WI38 (cell line): Measurements from ENCODE around the gene SNX20.
A peak's percentile ranks its signal among the peaks of the same experiment; 100 is the strongest.

Source experiments
- H3K4me3 ChIP-seq: 2 replicates; pipeline ENCODE4 v1.5.1; 2011; ENCODE audit warnings: low read depth, mild to moderate bottlenecking, control low read depth, low read length
- TF ChIP-seq, protein P1 (sequence below): IDR thresholded peaks from 2 replicates; pipeline ENCODE4 v1.5.1; 2012; ENCODE audit warnings: low read depth, mild to moderate bottlenecking, control low read depth, low read length

SNX20 gene

DNA sequence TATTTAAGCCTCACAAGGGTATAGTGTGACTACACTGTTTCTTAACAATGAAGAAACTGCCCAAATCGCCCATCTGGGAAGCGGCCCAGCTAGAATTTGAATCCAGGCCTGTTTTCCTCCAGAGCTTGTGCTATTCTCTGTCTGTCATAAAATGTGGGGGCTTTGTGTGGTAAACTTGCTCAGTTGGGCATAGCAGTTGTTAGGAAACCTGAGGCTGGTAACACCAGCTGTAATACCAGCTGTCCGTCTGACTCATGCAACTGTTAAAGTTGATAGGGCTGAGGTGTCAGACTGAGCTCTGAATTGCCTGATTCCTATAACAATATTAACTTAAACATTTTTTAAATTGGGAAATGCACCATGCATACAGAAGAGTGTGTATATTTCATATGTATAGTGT, 21.6 kb upstream of the SNX20 start:
- H3K4me3 ChIP-seq, result no peak overlapping the region
- TF ChIP-seq, protein P1, sequence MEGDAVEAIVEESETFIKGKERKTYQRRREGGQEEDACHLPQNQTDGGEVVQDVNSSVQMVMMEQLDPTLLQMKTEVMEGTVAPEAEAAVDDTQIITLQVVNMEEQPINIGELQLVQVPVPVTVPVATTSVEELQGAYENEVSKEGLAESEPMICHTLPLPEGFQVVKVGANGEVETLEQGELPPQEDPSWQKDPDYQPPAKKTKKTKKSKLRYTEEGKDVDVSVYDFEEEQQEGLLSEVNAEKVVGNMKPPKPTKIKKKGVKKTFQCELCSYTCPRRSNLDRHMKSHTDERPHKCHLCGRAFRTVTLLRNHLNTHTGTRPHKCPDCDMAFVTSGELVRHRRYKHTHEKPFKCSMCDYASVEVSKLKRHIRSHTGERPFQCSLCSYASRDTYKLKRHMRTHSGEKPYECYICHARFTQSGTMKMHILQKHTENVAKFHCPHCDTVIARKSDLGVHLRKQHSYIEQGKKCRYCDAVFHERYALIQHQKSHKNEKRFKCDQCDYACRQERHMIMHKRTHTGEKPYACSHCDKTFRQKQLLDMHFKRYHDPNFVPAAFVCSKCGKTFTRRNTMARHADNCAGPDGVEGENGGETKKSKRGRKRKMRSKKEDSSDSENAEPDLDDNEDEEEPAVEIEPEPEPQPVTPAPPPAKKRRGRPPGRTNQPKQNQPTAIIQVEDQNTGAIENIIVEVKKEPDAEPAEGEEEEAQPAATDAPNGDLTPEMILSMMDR, result no peak

GRCh38 chr16:50699326-50700159, 18.4 kb upstream of the SNX20 start:
- no peak overlapping the region for H3K4me3 ChIP-seq
- TF ChIP-seq, protein P1, result no peak

DNA sequence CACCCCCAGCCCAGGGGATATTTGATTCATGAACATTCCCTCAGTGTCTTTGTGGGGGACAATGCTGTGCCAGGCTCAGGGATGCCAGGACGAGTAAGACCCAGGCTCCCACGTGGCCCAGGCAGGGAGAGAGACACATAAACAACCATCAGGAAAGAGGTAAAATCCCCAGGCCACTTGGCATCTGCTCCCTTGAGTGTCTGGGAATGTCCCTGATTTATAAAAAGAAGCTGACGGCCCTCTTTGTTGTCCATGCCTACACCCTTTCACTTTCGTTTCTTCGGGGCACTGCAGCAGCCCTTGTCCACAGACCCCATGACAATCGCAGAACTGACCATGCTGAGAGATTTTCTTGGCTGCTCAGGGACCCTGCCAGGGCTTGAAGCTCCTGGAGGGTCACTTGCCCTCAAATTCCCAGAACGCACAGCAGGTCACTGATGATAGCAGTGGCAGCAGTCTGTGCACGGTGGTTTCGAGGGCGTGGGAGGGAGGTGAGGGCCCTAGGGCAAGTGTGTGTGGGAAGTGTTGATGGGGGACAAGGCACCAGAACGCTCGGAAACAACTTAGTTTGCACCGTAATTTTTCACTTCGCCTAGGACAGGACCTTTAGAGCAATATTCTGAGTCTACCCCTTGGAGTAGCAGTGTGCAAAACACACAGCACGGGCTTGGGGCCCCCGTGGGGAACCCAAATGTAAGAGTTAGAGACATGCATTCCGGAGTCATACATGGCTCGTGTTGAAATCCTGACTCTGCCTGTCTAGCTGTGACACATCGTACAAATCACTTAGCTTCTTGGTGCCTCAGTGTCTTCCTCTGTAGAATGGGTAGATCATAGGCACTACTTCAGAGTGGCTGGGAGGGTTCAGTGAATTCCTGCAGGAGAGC, 17.0 kb upstream of the SNX20 start:
- TF ChIP-seq, protein P1, result no peak
- peak overlapping the region; percentile 39 for H3K4me3 ChIP-seq

DNA sequence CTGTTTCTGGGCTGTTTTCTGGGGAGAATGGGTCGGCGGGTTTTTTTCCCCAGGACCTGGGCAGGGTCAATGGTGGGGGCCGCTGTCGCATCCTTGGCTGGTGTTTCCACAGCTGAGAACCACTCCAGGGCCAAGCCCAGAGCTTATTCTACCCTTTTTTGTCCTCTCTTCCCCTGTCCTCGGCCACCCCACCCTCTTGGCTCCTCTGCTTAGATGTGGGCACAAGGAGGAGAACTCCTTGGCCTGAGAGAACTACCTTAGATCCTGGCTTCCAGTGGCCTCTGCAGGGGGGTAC, 16.3 kb upstream of the SNX20 start:
- TF ChIP-seq, protein P1, result no peak
- H3K4me3 ChIP-seq, result no peak overlapping the region

GRCh38 chr16:50696575-50697420, 15.7 kb upstream of the SNX20 start:
- no peak overlapping the region for H3K4me3 ChIP-seq
- TF ChIP-seq, protein P1, result no peak

DNA sequence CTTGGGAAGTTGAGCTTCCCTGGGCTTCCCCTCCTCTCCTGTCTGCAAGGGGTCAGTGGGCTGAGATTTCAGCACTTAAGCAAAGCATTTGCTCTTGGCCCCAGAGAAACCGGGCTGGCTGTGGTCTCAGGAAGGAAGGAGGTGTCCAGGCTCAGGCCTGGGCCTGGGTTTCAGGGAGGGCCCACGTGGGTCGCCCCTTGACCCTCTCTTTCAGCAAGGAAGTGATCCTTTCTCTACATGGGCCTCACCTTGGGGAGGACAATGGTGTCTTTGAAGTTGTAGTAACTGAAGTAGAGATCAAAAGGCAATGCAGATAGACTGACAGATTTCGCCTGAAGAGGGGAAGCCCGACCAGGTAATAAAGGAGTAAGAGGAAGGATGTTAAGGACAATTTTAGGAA, 15.0 kb upstream of the SNX20 start:
- TF ChIP-seq, protein P1, result no peak
- no peak overlapping the region for H3K4me3 ChIP-seq
